Hepatocyte (in vitro differentiated cells): ENCODE results near the gene CNTNAP2. TPM values are rescaled to one million over a fixed set of nuclear protein-coding genes. Genes with fewer than 3 reads are reported as not detected.

ENCODE experiments used
- DNase-seq: peaks from one replicate; pipeline ENCODE4 v3.0.0-alpha.2; 2016; ENCODE audit warnings: low spot score
- H2AFZ ChIP-seq: fragments of 200-600 bp; sonication (generic); 2 replicates; pipeline ENCODE4 v1.6.0; 2016; ENCODE audit warnings: antibody characterized with exemption, mild to moderate bottlenecking
- H3K27ac ChIP-seq: fragments of 200-600 bp; sonication (generic); 2 replicates; pipeline ENCODE4 v1.5.1; 2016; ENCODE audit warnings: mild to moderate bottlenecking
- H3K27me3 ChIP-seq: fragments of 200-600 bp; sonication (generic); 2 replicates; pipeline ENCODE4 v1.6.1; 2016
- H3K36me3 ChIP-seq: fragments of 200-600 bp; sonication (generic); replicated peaks from 2 replicates; pipeline ENCODE4 v1.5.1; 2016; ENCODE audit warnings: low read depth; ENCODE audit not compliant: insufficient read depth
- H3K4me1 ChIP-seq: fragments of 200-600 bp; sonication (generic); 2 replicates; pipeline ENCODE4 v1.5.1; 2016; ENCODE audit warnings: mild to moderate bottlenecking, moderate library complexity; ENCODE audit not compliant: insufficient read depth
- H3K4me2 ChIP-seq: fragments of 200-600 bp; sonication (generic); 2 replicates; pipeline ENCODE4 v1.6.0; 2016
- H3K4me3 ChIP-seq: fragments of 200-600 bp; sonication (generic); 2 replicates; pipeline ENCODE4 v1.5.1; 2016; ENCODE audit warnings: mild to moderate bottlenecking
- H3K79me2 ChIP-seq: fragments of 200-600 bp; sonication (generic); 2 replicates; pipeline ENCODE4 v1.6.0; 2017; ENCODE audit warnings: mild to moderate bottlenecking
- H3K9me2 ChIP-seq: fragments of 200-600 bp; sonication (generic); replicated peaks from 2 replicates; pipeline ENCODE4 v1.6.0; 2017; ENCODE audit warnings: mild to moderate bottlenecking; ENCODE audit not compliant: insufficient read depth
- H3K9me3 ChIP-seq: fragments of 200-600 bp; sonication (generic); 2 replicates; pipeline ENCODE4 v1.5.1; 2016; ENCODE audit warnings: low read depth, mild to moderate bottlenecking
- H4K20me1 ChIP-seq: fragments of 200-600 bp; sonication (generic); 2 replicates; pipeline ENCODE4 v1.6.0; 2016; ENCODE audit warnings: mild to moderate bottlenecking; ENCODE audit not compliant: insufficient read depth, poor library complexity, severe bottlenecking
- EZH2 ChIP-seq: fragments of 200-600 bp; sonication (generic); IDR thresholded peaks from 2 replicates; pipeline ENCODE4 v1.6.1; 2016; ENCODE audit warnings: antibody characterized with exemption, mild to moderate bottlenecking, borderline replicate concordance
- EZH2phosphoT487 ChIP-seq: fragments of 200-600 bp; sonication (generic); IDR thresholded peaks from one replicate; pipeline ENCODE4 v1.6.1; 2018; ENCODE audit warnings: antibody characterized with exemption, mild to moderate bottlenecking, low read depth, moderate library complexity; ENCODE audit not compliant: unreplicated experiment, severe bottlenecking
- WGBS: methylation state at CpG from one replicate; pipeline ENCODE4 v1.1.6; 2016; ENCODE audit warnings: low lambda C conversion rate; ENCODE audit errors: missing lambda C conversion rate; 5-methylcytosine and 5-hydroxymethylcytosine counted together
- polyA plus RNA-seq: library from polyadenylated mRNA; unstranded; fragments of >200 nt; fragmentation: Nextera tagmentation; extraction: Ambion mirVana; gene quantifications from 2 replicates; pipeline ENCODE4 v1.2.1, GENCODE V29; 2016
- total RNA-seq: library from RNA; depleted of rRNA; stranded (reverse); fragments of >200 nt; gene quantifications from 2 replicates; pipeline ENCODE4 v1.2.3, GENCODE V29; 2014
- TF ChIP-seq, protein P1 (sequence below): fragments of 200-600 bp; sonication (generic); IDR thresholded peaks from 2 replicates; pipeline ENCODE4 v1.5.1; 2016; ENCODE audit warnings: antibody characterized with exemption, mild to moderate bottlenecking; ENCODE audit not compliant: poor library complexity

Gene CNTNAP2
- total and polyA plus RNA-seq, 2 experiments from 2014 or later: 7.5 to 14.7 TPM

DNA sequence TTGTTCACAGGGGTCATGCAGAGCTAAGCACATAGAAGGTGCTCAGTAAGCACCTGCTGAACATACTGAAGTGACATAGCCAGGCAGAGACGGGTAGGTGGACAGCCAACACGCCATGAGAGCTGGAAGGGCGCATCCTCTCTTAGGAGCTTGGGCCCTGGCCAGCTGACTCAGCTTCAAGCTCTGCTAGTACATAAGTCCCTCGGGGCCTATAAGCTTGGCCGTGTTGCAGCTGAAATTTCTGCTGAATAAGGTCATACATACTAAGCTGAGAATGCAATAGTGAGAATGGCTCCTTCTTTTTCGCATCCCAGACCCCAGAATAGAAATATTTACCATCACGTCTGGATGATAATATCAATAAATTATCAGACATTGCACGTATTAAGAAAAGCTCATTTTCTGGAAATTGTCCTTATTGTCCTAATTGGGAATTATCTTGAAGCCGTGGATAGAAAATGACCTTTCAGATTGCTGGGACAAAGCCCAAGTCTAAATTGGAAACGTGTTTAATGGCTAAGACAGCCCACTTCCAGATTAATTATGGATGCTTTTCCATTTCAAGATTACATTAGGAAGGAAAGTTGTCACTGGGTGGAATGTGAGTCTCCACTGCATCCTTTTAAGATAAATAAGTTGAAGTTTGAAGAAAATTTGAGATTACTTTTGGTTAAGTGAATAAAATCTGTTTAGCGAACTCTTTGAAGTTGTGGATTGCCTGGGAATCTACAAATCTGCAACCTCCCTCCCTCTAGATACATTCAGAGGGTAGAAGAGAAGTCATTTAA lies 2186.9 kb downstream of the CNTNAP2 start:
- Histone ChIP-seq H3K4me3 (no peak overlapping the region), H3K9me3 (no peaks in the 10 kb centered on the region), H3K9me2 (no peaks in the 10 kb centered on the region), H3K27ac (no peak overlapping the region), H2AFZ (no peak overlapping the region), H3K4me1 (peaks cover 10% of the 10 kb centered on the region), H3K36me3 (no peaks in the 10 kb centered on the region), H3K79me2 (no peaks in the 10 kb centered on the region), H3K4me2 (no peak overlapping the region), H4K20me1 (no peaks in the 10 kb centered on the region), H3K27me3 (no peaks in the 10 kb centered on the region)
- DNase-seq: peak; percentile 80
- no peak for TF ChIP-seq EZH2phosphoT487
- TF ChIP-seq, protein P1, sequence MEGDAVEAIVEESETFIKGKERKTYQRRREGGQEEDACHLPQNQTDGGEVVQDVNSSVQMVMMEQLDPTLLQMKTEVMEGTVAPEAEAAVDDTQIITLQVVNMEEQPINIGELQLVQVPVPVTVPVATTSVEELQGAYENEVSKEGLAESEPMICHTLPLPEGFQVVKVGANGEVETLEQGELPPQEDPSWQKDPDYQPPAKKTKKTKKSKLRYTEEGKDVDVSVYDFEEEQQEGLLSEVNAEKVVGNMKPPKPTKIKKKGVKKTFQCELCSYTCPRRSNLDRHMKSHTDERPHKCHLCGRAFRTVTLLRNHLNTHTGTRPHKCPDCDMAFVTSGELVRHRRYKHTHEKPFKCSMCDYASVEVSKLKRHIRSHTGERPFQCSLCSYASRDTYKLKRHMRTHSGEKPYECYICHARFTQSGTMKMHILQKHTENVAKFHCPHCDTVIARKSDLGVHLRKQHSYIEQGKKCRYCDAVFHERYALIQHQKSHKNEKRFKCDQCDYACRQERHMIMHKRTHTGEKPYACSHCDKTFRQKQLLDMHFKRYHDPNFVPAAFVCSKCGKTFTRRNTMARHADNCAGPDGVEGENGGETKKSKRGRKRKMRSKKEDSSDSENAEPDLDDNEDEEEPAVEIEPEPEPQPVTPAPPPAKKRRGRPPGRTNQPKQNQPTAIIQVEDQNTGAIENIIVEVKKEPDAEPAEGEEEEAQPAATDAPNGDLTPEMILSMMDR: no peak
- no peak for TF ChIP-seq EZH2
- WGBS: 68% methylated on average over 11 of the region's 11 CpGs

GRCh38 chr7:148304083-148304335 lies 2187.4 kb downstream of the CNTNAP2 start:
- no peak overlapping the region for H2AFZ ChIP-seq
- H3K4me3 ChIP-seq: no peak overlapping the region
- no peaks in the 10 kb centered on the region for H4K20me1 ChIP-seq
- H3K27ac ChIP-seq: no peak overlapping the region
- H3K9me3 ChIP-seq: no peaks in the 10 kb centered on the region
- DNase-seq: no peak
- TF ChIP-seq EZH2phosphoT487: no peak
- no peak for TF ChIP-seq EZH2
- TF ChIP-seq, protein P1: no peak
- H3K36me3 ChIP-seq: no peaks in the 10 kb centered on the region
- H3K79me2 ChIP-seq: no peaks in the 10 kb centered on the region
- H3K4me1 ChIP-seq: peaks cover 7% of the 10 kb centered on the region
- WGBS: 71% methylated on average over 2 of the region's 2 CpGs
- H3K4me2 ChIP-seq: no peak overlapping the region
- no peaks in the 10 kb centered on the region for H3K9me2 ChIP-seq
- no peaks in the 10 kb centered on the region for H3K27me3 ChIP-seq

- no peak overlapping the region for H3K4me3 ChIP-seq
- H4K20me1 ChIP-seq: no peaks in the 10 kb centered on the region
- H3K27ac ChIP-seq: no peak overlapping the region
- TF ChIP-seq, protein P1: no peak
- TF ChIP-seq EZH2: no peak
- peaks cover 4% of the 10 kb centered on the region for H3K4me1 ChIP-seq
- H3K36me3 ChIP-seq: no peaks in the 10 kb centered on the region
- H2AFZ ChIP-seq: no peak overlapping the region
- H3K4me2 ChIP-seq: no peak overlapping the region
- DNase-seq: no peak
- H3K9me2 ChIP-seq: no peaks in the 10 kb centered on the region
- no peaks in the 10 kb centered on the region for H3K27me3 ChIP-seq
- H3K79me2 ChIP-seq: no peaks in the 10 kb centered on the region
- no peaks in the 10 kb centered on the region for H3K9me3 ChIP-seq
- 50% methylated on average over 1 of the region's 1 CpG for WGBS
Observed at GRCh38 chr7:148304456-148304855, 2187.9 kb downstream of the CNTNAP2 start.

GRCh38 chr7:148306759-148307158 lies 2190.2 kb downstream of the CNTNAP2 start:
- no peaks in the 10 kb centered on the region for H4K20me1 ChIP-seq
- H3K4me1 ChIP-seq: no peaks in the 10 kb centered on the region
- 69% methylated on average over 4 of the region's 4 CpGs for WGBS
- H3K9me2 ChIP-seq: no peaks in the 10 kb centered on the region
- H3K36me3 ChIP-seq: no peaks in the 10 kb centered on the region
- H3K27ac ChIP-seq: no peak overlapping the region
- H3K79me2 ChIP-seq: no peaks in the 10 kb centered on the region
- H3K4me2 ChIP-seq: no peak overlapping the region
- no peak overlapping the region for H2AFZ ChIP-seq
- H3K27me3 ChIP-seq: no peaks in the 10 kb centered on the region
- TF ChIP-seq EZH2: no peak
- TF ChIP-seq, protein P1: no peak
- no peak for TF ChIP-seq EZH2phosphoT487
- no peak overlapping the region for H3K4me3 ChIP-seq
- no peak for DNase-seq
- H3K9me3 ChIP-seq: no peaks in the 10 kb centered on the region
